ENCODE data around the gene OPTC. TPM values are rescaled to one million over a fixed set of nuclear protein-coding genes. Genes with fewer than 3 reads are reported as not detected.

The OPTC gene
- total RNA-seq, 1 donor from 2014 or later, result not detected

GRCh38 chr1:203465146-203465798, 28.7 kb upstream of the OPTC start:
- no peak for DNase-seq (ENCODE audit: low read depth)

DNA sequence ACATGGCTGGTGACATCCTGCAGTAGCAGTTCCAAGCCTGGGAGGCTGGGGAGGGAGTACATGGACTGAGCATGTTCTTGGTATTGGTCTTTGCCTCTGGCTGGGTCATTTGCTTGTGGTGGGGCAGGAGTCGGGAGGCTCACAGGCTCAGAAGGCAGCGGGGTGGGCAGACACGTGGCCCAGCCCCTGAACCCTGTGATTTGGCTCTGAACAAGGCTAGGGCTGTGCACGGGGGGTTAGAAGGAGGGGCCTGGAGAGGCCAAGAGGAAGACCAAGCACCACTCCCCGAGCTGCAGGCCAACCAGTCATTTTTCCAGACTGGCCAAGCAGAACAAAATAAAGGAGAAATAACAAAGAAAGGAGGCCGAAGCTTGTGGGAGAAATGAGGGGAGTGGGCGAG, 28.0 kb upstream of the OPTC start:
- DNase-seq (ENCODE audit: low read depth), result no peak

DNA sequence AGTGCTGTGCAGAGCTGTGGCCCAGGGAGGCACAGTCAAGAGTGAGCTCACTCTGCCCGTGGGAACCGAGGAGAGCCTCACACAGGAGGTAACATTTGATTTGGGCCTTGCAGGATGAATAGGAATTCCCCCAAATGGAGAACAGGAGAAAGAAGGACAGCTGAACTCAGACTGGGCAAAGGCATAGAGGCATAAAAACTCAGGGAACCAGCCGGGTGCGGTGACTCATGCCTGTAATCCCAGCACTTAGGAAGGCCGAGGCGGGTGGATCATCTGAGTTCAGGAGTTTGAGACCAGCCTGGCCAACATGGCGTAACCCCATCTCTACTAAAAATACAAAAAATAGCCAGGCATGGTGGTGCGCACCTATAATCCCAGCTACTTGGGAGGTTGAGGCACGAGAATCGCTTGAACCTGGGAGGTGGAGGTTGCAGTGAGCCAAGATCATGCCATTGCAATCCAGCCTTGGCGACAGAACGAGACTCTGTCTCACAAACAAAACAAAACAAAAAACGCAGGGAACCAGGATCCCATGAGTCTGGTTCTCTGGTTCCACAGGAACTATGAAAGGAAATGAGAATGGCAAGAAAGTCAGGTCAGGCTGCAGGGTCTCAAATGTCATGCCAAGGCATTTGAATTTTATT, 26.9 kb upstream of the OPTC start:
- peak; percentile 72 for DNase-seq (ENCODE audit: low read depth)

GRCh38 chr1:203467550-203467921, 26.4 kb upstream of the OPTC start:
- DNase-seq (ENCODE audit: low read depth), result no peak

- DNase-seq (ENCODE audit: low read depth), result no peak
These were observed 25.6 kb upstream of the OPTC start for GRCh38 chr1:203468326-203468725.

DNA sequence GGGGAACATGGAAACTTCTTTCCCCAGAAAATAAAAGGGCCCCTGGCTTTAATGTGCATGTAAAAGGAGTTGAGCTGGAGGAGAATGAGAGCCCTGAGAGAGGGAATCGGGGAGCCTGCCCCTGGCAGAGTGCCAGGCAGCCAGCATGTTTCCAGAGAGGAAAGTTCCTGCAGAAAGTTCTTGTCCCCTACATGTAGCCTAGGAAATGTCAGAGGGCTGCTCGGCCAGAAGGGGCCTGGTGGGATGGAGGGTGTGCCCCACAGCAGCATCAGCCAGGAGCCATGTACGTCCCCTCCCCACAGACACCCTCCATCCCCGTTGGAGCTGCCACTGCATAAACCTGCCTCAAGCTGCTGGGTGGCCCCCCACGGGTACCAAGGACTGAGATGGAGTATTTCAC, 23.7 kb upstream of the OPTC start:
- DNase-seq (ENCODE audit: low read depth), result no peak

- DNase-seq (ENCODE audit: low read depth), result no peak
These were observed 22.1 kb upstream of the OPTC start for GRCh38 chr1:203471841-203472240.

GRCh38 chr1:203473281-203473680, 20.7 kb upstream of the OPTC start:
- DNase-seq (ENCODE audit: low read depth), result no peak

GRCh38 chr1:203473781-203474305, 20.1 kb upstream of the OPTC start:
- DNase-seq (ENCODE audit: low read depth), result no peak

DNA sequence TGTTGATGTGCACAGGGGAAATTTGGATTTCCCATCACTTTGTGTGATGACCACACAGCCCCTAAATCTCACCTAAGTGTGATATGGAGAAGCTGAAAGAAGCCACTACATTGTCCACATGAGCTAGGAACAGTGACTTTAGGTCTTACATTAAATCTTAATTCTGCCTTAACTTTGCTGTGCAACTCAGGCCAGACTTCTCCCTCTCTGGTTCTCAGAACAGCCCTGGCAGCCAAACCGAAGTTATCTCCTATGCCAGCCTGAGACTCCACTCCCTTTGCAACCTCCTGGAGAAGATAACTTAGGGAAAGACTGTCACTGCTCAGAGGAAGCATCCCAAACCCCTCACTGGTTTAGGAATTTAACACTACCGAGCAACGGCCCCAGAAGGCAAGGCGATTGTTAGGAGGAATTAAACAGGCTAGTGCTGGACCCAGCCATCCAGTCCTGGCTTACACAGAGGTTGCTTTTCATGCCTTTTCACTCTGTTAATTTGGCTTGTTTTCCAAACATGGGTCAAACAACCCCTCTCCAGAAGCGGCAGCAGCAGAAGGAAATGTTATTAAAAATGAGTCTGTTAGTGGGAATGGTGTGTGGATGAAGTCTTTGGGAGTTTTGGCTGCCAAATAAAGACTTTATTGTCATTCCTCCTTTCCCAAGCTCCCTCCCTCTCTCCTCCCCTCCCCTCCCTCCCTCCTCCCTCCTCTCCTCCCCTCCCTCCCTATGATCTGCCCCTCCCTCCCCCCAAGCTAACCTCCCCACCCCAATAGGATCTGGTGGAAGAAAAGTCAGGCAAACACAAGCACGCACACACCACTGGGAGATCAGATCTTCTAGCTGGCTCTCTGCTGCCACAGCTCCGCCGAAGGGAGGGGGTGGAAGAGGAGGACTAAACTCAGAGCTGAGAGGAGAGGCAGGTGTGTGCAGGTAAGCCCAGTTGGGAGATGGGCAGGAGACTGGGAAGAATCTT, 18.7 kb upstream of the OPTC start, which contains the start of gene PRELP:
PRELP (plus strand) TSS at position 795 of the 970 bp plus-strand sequence. CDS start 7,379 bp downstream, outside the sequence.
- DNase-seq (ENCODE audit: low read depth), result peak; percentile 43

GRCh38 chr1:203476216-203476814, 17.6 kb upstream of the OPTC start:
- no peak for DNase-seq (ENCODE audit: low read depth)

DNA sequence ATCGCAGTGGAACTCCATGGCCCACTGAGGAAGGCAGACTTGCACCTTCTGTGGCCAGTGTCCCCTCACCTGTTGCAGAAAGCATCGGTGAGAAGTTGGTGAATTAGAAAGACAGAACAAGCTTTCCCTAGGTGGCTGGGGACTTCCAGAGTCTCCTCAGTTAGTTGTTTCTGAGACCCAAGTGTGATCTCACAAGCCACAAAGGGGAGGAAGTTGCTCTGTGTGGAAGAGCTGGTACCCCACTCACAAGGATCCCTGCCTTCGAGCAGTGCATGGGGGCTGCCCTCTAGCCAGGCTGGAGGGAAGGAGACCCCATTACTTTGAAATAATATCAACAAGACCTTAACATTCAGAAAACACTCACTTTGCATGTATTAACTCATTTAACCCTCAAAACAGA, 16.2 kb upstream of the OPTC start:
- no peak for DNase-seq (ENCODE audit: low read depth)

- peak; percentile 45 for DNase-seq (ENCODE audit: low read depth)
These were observed 15.7 kb upstream of the OPTC start for GRCh38 chr1:203478231-203478630.

- DNase-seq (ENCODE audit: low read depth), result no peak
These were observed 15.0 kb upstream of the OPTC start for GRCh38 chr1:203478986-203479385.

- no peak for DNase-seq (ENCODE audit: low read depth)
These were observed 14.3 kb upstream of the OPTC start for GRCh38 chr1:203479646-203480045.

- no peak for DNase-seq (ENCODE audit: low read depth)
These were observed 13.9 kb upstream of the OPTC start for GRCh38 chr1:203480084-203480483.

- peak; percentile 60 for DNase-seq (ENCODE audit: low read depth)
These were observed 13.3 kb upstream of the OPTC start for GRCh38 chr1:203480525-203481084.

DNA sequence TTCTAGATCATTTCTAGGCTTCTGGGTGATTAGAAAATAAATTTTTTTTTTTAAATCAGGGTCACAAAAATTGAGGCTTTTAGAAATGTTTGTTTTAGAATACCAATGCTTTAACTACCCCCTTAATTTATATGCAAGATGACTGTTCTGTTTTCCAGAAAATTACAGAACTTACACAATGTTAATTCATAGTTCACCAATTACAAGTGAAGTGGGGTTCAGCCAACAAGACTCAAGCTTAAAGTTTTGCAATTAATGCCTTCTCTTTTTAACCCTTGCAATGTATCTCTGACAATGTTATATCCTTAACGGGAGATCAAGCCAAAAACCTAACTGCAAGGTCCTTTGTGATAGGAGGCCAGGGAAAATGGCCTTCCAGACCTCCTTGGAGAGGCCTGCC, 12.8 kb upstream of the OPTC start:
- DNase-seq (ENCODE audit: low read depth), result no peak

DNA sequence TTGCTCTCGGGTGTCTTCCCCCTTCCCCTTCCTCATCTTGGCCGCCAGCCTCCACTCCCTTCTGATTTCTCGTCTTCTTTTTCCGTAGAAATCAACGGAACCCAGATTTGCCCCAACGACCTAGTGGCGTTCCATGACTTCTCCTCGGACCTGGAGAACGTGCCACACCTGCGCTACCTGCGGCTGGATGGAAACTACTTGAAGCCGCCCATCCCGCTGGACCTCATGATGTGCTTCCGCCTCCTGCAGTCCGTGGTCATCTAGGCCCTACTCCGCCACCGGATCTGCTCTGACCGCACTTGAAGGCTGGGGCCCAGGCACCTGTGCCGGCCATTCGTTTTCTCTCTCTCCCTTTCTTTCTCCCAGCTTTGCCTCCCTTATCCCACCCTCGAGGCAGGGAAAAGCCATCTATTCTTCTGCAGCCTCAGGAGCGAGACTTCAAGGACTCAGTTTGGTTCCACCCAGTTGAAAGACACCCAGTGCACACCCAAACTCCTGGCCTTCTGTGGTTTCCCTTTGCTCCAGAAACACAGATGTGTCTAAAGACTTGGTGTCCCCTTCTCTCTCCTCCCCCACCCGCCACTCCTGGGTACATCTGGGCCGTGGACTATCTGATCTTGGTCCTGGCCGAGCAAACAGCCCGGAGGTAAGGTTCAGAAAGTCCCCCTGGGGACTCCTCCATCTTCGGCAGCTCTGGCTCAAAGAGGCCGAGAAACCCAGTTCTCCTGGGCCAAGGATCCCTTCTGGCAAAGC, 7.2 kb upstream of the OPTC start:
- DNase-seq (ENCODE audit: low read depth), result no peak

DNA sequence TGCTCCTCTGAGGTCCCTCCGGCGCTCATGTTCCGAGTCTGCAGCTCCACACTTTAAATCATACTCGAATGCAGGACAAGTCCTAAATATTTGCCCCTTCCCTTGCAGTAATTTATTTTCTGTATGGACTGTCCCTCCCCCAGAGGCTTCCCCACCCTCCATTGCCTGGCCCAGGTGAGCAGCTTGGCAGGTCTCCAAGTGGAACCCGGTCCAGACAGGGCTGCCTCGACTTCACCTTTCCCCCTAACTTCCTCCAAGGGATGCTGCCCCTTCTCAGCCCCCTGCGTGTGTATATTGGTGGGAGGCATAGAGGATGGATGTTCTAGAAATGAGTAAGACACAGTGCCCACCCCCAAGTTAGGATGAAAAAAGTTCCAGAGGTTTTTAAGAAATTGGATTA, 5.4 kb upstream of the OPTC start:
- DNase-seq (ENCODE audit: low read depth), result no peak

All from myocyte (in vitro differentiated cells).